AG04449 (cell line): ENCODE measurements around the gene STRIP1.

Experiments used
- CTCF ChIA-PET: fragments of 350-600 bp; formaldehyde crosslinking; extraction: SDS; loops from one replicate; lab custom pipeline; 2021; ENCODE audit warnings: antibody characterized with exemption; lab: Yijun Ruan, JAX
- POLR2A ChIA-PET: fragments of 400-600, 350-600 bp; formaldehyde crosslinking; extraction: SDS; loops from one replicate; lab custom pipeline; 2020; ENCODE audit warnings: antibody characterized with exemption, inconsistent platforms; lab: Yijun Ruan, JAX
- DNase-seq: peaks from one replicate; pipeline ENCODE4 v3.0.0-alpha.2; 2010; ENCODE audit warnings: low read depth, low spot score
- H3K4me3 ChIP-seq: 2 replicates; pipeline ENCODE4 v1.5.1; 2011; ENCODE audit warnings: low read depth, mild to moderate bottlenecking, control low read depth, low read length
- TF ChIP-seq, protein P1 (sequence below): IDR thresholded peaks from one replicate; pipeline ENCODE4 v1.5.1; 2011; ENCODE audit warnings: mild to moderate bottlenecking, moderate library complexity, low read length, control low read depth, inconsistent platforms; ENCODE audit not compliant: insufficient read depth; ENCODE audit errors: missing control alignments

STRIP1 gene

DNA sequence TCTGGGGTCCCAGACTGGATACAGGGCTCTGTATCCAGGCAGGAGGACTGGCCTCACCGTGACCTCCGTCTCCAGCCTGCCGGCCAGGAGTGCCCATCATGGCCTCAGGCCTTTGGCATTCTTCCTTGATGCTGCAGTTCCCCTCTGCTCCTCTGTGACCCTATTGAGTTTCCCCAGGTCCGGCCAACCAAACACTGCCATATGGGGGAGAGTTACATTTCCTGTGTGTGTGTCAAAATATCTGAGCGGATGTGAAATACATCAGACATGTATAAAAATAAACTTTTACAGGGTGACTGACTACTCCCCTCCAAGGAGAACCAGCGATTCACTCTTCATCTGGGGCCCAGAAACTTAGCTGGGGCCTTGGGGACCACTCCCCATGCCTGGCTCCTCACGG, 67.7 kb downstream of the STRIP1 start:
- CTCF ChIA-PET = interaction anchor here (1.1 to 38.2 kb wide), 9 partner anchors 8 to 112 kb away, joined by 3 to 935 read pairs (median 8); partner anchors contain the start of gene UBL4B
- TF ChIP-seq, protein P1, sequence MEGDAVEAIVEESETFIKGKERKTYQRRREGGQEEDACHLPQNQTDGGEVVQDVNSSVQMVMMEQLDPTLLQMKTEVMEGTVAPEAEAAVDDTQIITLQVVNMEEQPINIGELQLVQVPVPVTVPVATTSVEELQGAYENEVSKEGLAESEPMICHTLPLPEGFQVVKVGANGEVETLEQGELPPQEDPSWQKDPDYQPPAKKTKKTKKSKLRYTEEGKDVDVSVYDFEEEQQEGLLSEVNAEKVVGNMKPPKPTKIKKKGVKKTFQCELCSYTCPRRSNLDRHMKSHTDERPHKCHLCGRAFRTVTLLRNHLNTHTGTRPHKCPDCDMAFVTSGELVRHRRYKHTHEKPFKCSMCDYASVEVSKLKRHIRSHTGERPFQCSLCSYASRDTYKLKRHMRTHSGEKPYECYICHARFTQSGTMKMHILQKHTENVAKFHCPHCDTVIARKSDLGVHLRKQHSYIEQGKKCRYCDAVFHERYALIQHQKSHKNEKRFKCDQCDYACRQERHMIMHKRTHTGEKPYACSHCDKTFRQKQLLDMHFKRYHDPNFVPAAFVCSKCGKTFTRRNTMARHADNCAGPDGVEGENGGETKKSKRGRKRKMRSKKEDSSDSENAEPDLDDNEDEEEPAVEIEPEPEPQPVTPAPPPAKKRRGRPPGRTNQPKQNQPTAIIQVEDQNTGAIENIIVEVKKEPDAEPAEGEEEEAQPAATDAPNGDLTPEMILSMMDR = no peak
- no peak for DNase-seq
- POLR2A ChIA-PET = no interaction called here
- H3K4me3 ChIP-seq = no peak overlapping the region
